Sigmoid colon (tissue), 7 donors: ENCODE results near the gene EBLN1. TPM values are rescaled to one million over a fixed set of nuclear protein-coding genes. Genes with fewer than 3 reads are reported as not detected.

Source experiments
- DNase-seq: peaks from one replicate; pipeline ENCODE4 v3.0.0-alpha.2; 2019
- H3K27ac ChIP-seq, 4 donors: fragments of 200-600 bp; sonication (generic); one replicate each; pipeline ENCODE4 v1.5.1; 2016 to 2019; ENCODE audit warnings: mild to moderate bottlenecking in 1 of 4
- H3K27me3 ChIP-seq, 3 donors: fragments of 200-600 bp; sonication (generic); one replicate each; pipeline ENCODE4 v1.5.1; 2019; ENCODE audit warnings: mild to moderate bottlenecking in 1 of 3
- H3K36me3 ChIP-seq, 4 donors: fragments of 200-600 bp; sonication (generic); one replicate each; pipeline ENCODE4 v1.5.1; 2016 to 2019
- H3K4me1 ChIP-seq, 4 donors: fragments of 200-600 bp; sonication (generic); one replicate each; pipeline ENCODE4 v1.5.1; 2017 to 2019
- H3K4me3 ChIP-seq, 4 donors: fragments of 200-600 bp; sonication (generic); one replicate each; pipeline ENCODE4 v1.5.1; 2017 to 2019; ENCODE audit warnings: mild to moderate bottlenecking in 2 of 4, moderate library complexity in 1 of 4
- H3K9me3 ChIP-seq, 4 donors: fragments of 200-600 bp in 3 of 4; sonication (generic) in 3 of 4; one replicate each; pipeline versions ENCODE4 v1.5.1 to v1.6.1; 2013 to 2019
- CTCF ChIP-seq, 4 experiments: fragments of 450-650 bp in 3 of 4; fragments of 200-600 bp in 1 of 4; IDR thresholded peaks; one replicate each; pipeline ENCODE4 v1.5.1; 2016 to 2019; ENCODE audit warnings: antibody characterized with exemption in 4 of 4, mild to moderate bottlenecking in 3 of 4, moderate library complexity in 2 of 4
- EP300 ChIP-seq, 4 donors: sonication (generic); formaldehyde crosslinking; IDR thresholded peaks; one replicate each; pipeline ENCODE4 v1.6.1; 2017; ENCODE audit warnings: antibody characterized with exemption in 4 of 4
- POLR2A ChIP-seq, 2 donors: fragments of 450-650 bp; IDR thresholded peaks; one replicate each; pipeline ENCODE4 v1.6.1; 2016; ENCODE audit warnings: antibody characterized with exemption in 2 of 2, mild to moderate bottlenecking in 2 of 2, moderate library complexity in 2 of 2
- POLR2AphosphoS5 ChIP-seq, 4 donors: sonication (generic); formaldehyde crosslinking; IDR thresholded peaks; one replicate each; pipeline ENCODE4 v1.6.1; 2017; ENCODE audit warnings: antibody characterized with exemption in 4 of 4
- WGBS, 2 donors: extraction: QIAGEN DNeasy Blood & Tissue Kit; methylation state at CpG; one replicate each; pipeline ENCODE4 v1.1.7; 2013; 5-methylcytosine and 5-hydroxymethylcytosine counted together
- intact Hi-C: fragments of 100-400 bp; cut with DNase I; formaldehyde crosslinking; loops from one replicate; pipeline ENCODE4 v1.15.1; 2023
- polyA plus RNA-seq, 3 donors: library from polyadenylated mRNA; stranded (reverse); fragments of 200-250 nt; gene quantifications; one replicate each; pipeline ENCODE4 v1.2.3, GENCODE V29; 2013
- total RNA-seq, 4 donors: library from RNA; depleted of rRNA; stranded (reverse); fragments of >200 nt; gene quantifications; one replicate each; pipeline ENCODE4 v1.1.0, GENCODE V29; 2016
- donor health status: healthy with polysubstance abuse.
- donor health status: Bipolar disorder and iron deficiency.
- donor health status: healthy.

The EBLN1 gene
- total and polyA plus RNA-seq, 7 donors = not detected

DNA sequence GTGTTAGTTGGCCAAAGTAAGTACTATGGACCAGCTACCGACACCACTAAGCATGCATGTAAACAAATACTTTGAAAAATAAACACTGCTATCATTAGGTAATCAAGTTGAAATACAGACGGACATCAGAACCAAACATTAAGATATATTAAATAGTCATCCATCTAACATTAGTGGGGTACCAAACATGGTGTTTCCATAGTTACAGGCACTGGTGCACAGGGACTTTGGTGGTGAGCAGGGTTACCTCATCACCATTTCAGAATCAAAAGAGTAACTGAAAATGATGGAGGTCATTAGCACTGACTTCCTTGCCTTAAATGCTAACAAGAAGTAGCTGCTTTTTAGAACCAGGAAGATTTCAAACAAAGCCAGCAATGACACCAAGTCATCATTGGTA is 23.9 kb downstream of the EBLN1 start:
- no peaks in the 10 kb centered on the region for H3K4me1 ChIP-seq
- no peak for DNase-seq
- intact Hi-C loops = no loop called here
- H3K4me3 ChIP-seq = no peak overlapping the region
- no peak for TF ChIP-seq POLR2AphosphoS5 (IDR thresholded peaks at IDR 0.05)
- TF ChIP-seq CTCF (IDR thresholded peaks at IDR 0.05) = no peak
- TF ChIP-seq EP300 (IDR thresholded peaks at IDR 0.05) = no peak
- TF ChIP-seq POLR2A (IDR thresholded peaks at IDR 0.05) = no peak
- no peaks in the 10 kb centered on the region for H3K9me3 ChIP-seq
- no peak overlapping the region for H3K27ac ChIP-seq
- WGBS, 2 donors = 21 to 65% methylated on average over 2 of the region's 2 CpGs
- H3K36me3 ChIP-seq = no peaks in the 10 kb centered on the region
- H3K27me3 ChIP-seq = no peaks in the 10 kb centered on the region

- H3K36me3 ChIP-seq = no peaks in the 10 kb centered on the region
- H3K4me1 ChIP-seq = peaks cover 0 to 15% (median 3%) of the 10 kb centered on the region in 4 donors
- 84 to 88% methylated on average over 4 of the region's 4 CpGs for WGBS, 2 donors
- no peak overlapping the region for H3K27ac ChIP-seq
- intact Hi-C loops = no loop called here
- no peaks in the 10 kb centered on the region for H3K27me3 ChIP-seq
- TF ChIP-seq CTCF (IDR thresholded peaks at IDR 0.05) = no peak
- no peak for TF ChIP-seq EP300 (IDR thresholded peaks at IDR 0.05)
- TF ChIP-seq POLR2A (IDR thresholded peaks at IDR 0.05) = no peak
- peaks cover 0 to 6% (median 2%) of the 10 kb centered on the region in 4 donors for H3K9me3 ChIP-seq
- no peak for DNase-seq
- no peak overlapping the region for H3K4me3 ChIP-seq
Measured at GRCh38 chr10:22185586-22185985, 32.2 kb downstream of the EBLN1 start.

DNA sequence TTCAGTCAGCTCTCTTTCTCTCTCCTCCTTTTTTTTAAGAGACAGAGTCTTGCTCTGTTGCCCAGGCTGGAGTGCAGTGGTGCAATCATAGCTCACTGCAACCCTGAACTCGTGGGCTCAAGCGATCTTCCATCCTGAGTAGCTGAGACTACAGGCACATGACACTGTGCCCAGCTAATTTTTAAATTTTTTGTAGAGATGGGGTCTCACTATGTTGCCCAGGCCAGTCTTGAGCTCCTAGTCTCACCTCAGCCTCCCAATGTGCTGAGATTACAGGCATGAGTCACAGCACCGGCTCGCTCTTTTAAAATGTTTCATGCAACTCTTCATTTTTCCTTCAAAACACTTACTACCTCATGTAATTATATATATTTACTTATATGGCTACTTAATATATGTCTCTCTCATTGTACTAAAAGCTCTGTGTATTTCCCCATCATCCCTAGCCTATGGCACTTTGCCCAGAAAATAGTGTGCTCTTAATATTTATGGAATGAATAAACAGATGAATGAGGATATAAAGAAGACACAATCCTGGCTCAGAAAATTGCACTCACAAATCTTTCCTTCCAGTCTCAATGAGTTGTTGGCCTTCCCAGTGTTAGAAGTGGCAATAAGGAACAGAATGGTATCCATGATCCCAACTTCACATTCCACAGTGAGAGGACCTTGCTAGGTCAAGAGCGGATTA is 33.9 kb downstream of the EBLN1 start:
- no peaks in the 10 kb centered on the region for H3K27me3 ChIP-seq
- WGBS, 2 donors = 85 to 92% methylated on average over 5 of the region's 5 CpGs
- H3K27ac ChIP-seq = no peak overlapping the region
- no peak overlapping the region for H3K4me3 ChIP-seq
- H3K9me3 ChIP-seq = peaks cover 0 to 7% (median 2%) of the 10 kb centered on the region in 4 donors
- no peaks in the 10 kb centered on the region for H3K36me3 ChIP-seq
- intact Hi-C loops = no loop called here
- peaks cover 0 to 15% (median 3%) of the 10 kb centered on the region in 4 donors for H3K4me1 ChIP-seq
- peak in 2 of 4 donors; percentile 59 for TF ChIP-seq POLR2AphosphoS5 (IDR thresholded peaks at IDR 0.05)
- TF ChIP-seq POLR2A (IDR thresholded peaks at IDR 0.05) = no peak
- no peak for TF ChIP-seq EP300 (IDR thresholded peaks at IDR 0.05)
- TF ChIP-seq CTCF (IDR thresholded peaks at IDR 0.05) = no peak
- no peak for DNase-seq

DNA sequence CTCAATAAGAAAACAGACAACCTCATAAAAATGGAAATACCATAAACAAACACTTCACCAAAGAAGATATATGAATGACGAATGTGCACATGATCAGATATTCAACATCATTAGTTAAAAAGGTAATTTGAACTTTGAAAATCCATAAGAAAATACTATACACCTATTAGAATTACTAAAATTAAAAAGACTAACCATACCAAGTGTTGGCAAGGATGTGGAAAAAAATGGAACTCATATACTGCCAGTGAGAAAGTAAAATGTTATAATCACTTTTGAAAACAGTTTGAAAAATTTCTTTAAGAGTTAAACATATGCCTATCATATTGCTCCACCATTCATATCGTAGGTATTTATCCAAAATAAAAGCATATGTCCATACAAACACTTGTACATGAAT is 37.1 kb downstream of the EBLN1 start:
- intact Hi-C loops = no loop called here
- TF ChIP-seq CTCF (IDR thresholded peaks at IDR 0.05) (no peak), POLR2AphosphoS5 (IDR thresholded peaks at IDR 0.05) (no peak), POLR2A (IDR thresholded peaks at IDR 0.05) (no peak), EP300 (IDR thresholded peaks at IDR 0.05) (no peak)
- H3K9me3 ChIP-seq = peaks cover 0 to 7% (median 2%) of the 10 kb centered on the region in 4 donors

DNA sequence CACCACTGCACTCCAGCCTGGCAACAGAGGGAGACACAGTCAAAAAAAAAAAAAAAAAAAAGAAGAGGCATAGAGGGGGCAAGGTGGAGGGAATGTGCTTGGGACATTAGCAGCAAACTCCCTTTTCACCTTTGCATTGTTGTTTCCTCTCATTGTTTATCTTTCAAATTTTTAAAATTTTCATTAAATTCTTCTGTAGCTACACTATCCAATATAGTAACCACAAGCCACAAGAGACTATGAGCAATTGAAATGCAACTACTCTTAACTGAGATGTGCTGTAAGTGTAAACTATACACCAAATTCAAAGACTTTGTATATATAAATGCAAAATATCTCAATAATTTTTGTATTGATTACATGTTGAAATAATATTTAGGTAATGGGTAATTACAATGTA is 43.4 kb downstream of the EBLN1 start:
- Histone ChIP-seq H3K4me3 (no peak overlapping the region), H3K36me3 (no peaks in the 10 kb centered on the region), H3K27ac (no peak overlapping the region), H3K4me1 (no peaks in the 10 kb centered on the region), H3K9me3 (peaks cover 0 to 5% (median 0%) of the 10 kb centered on the region in 4 donors), H3K27me3 (no peaks in the 10 kb centered on the region)
- DNase-seq = no peak
- TF ChIP-seq EP300 (IDR thresholded peaks at IDR 0.05) = no peak
- no peak for TF ChIP-seq POLR2AphosphoS5 (IDR thresholded peaks at IDR 0.05)
- TF ChIP-seq POLR2A (IDR thresholded peaks at IDR 0.05) = no peak
- TF ChIP-seq CTCF (IDR thresholded peaks at IDR 0.05) = no peak
- intact Hi-C loops = no loop called here

More for the DNA sequence above, 37.1 kb downstream of the EBLN1 start:
- WGBS, 2 donors = 78 to 93% methylated on average over 2 of the region's 2 CpGs
- H3K4me1 ChIP-seq = peaks cover 0 to 15% (median 3%) of the 10 kb centered on the region in 4 donors
- H3K27ac ChIP-seq = no peak overlapping the region
- H3K4me3 ChIP-seq = no peak overlapping the region
- no peaks in the 10 kb centered on the region for H3K36me3 ChIP-seq
- no peak for DNase-seq
- H3K27me3 ChIP-seq = no peaks in the 10 kb centered on the region
